SK-N-SH (cell line): ENCODE data around the gene SPAAR. TPM values are rescaled to one million over a fixed set of nuclear protein-coding genes. Genes with fewer than 3 reads are reported as not detected.

Experiments used
- CTCF ChIA-PET: fragments of 300-600, 350-600 bp; formaldehyde crosslinking; extraction: SDS; loops from one replicate; lab custom pipeline; 2021; lab: Yijun Ruan, JAX
- POLR2A ChIA-PET: fragments of 350-600 bp; sonication (Branson Sonifier 250); formaldehyde crosslinking; extraction: SDS; loops from one replicate; lab custom pipeline; 2020; ENCODE audit warnings: antibody characterized with exemption, inconsistent platforms; lab: Yijun Ruan, JAX
- DNase-seq: peaks from one replicate; pipeline ENCODE4 v3.0.0; 2012
- H2AFZ ChIP-seq: fragments of 200-600 bp; sonication (generic); 2 replicates; pipeline ENCODE4 v1.8.1; 2016; ENCODE audit warnings: antibody characterized with exemption, mild to moderate bottlenecking, low read depth
- H3F3A ChIP-seq: fragments of 200-600 bp; sonication (generic); replicated peaks from 2 replicates; pipeline ENCODE3; 2016; ENCODE audit warnings: antibody characterized with exemption, mild to moderate bottlenecking; ENCODE audit not compliant: insufficient read depth
- H3K27ac ChIP-seq, 2 experiments: fragments of 200-500 bp in 1 of 2; fragments of 200-600 bp in 1 of 2; sonication (Bioruptor generic) in 1 of 2; sonication (generic), shearing (Covaris generic) in 1 of 2; 2 replicates each; pipeline versions ENCODE4 v1.5.1 to v1.6.1; 2014 to 2016; ENCODE audit warnings: low read depth in 2 of 2, inconsistent platforms in 1 of 2, low read length in 1 of 2, mild to moderate bottlenecking in 1 of 2, mixed read lengths in 1 of 2
- H3K27me3 ChIP-seq: fragments of 200-600 bp; sonication (generic), shearing (Covaris generic); 2 replicates; pipeline ENCODE4 v1.6.1; 2016; ENCODE audit warnings: mixed run types; ENCODE audit not compliant: insufficient read depth
- H3K36me3 ChIP-seq, 2 experiments: fragments of 200-500 bp in 1 of 2; fragments of 200-600 bp in 1 of 2; sonication (Bioruptor generic) in 1 of 2; sonication (generic) in 1 of 2; replicated peaks in 1 of 2; 2 replicates each; pipeline versions ENCODE3 to v1.5.1; 2014 to 2016; ENCODE audit warnings: low read length in 1 of 2, mild to moderate bottlenecking in 1 of 2; ENCODE audit not compliant: insufficient read depth in 2 of 2, control insufficient read depth in 1 of 2
- H3K4me1 ChIP-seq, 2 experiments: fragments of 200-500 bp in 1 of 2; fragments of 200-600 bp in 1 of 2; sonication (Bioruptor generic) in 1 of 2; sonication (generic), shearing (Covaris generic) in 1 of 2; 2 replicates each; pipeline versions ENCODE4 v1.5.1 to v1.6.1; 2014 to 2016; ENCODE audit warnings: low read depth in 1 of 2, low read length in 1 of 2, mixed run types in 1 of 2; ENCODE audit not compliant: insufficient read depth in 2 of 2, control insufficient read depth in 1 of 2
- H3K4me2 ChIP-seq: fragments of 200-600 bp; sonication (generic), shearing (Covaris generic); 2 replicates; pipeline ENCODE4 v1.6.1; 2017; ENCODE audit warnings: mixed run types
- H3K4me3 ChIP-seq, 2 experiments: fragments of 200-500 bp in 1 of 2; fragments of 200-600 bp in 1 of 2; sonication (Bioruptor generic) in 1 of 2; sonication (generic), shearing (Covaris generic) in 1 of 2; 2 replicates each; pipeline versions ENCODE4 v1.5.1 to v1.8.1; 2014 to 2016; ENCODE audit warnings: low read depth in 2 of 2, inconsistent platforms in 1 of 2, low read length in 1 of 2, mild to moderate bottlenecking in 1 of 2, mixed read lengths in 1 of 2, moderate library complexity in 1 of 2
- H3K79me2 ChIP-seq: fragments of 200-600 bp; sonication (generic); 2 replicates; pipeline ENCODE4 v1.8.1; 2017; ENCODE audit warnings: mild to moderate bottlenecking; ENCODE audit not compliant: insufficient read depth
- H3K9ac ChIP-seq: fragments of 200-600 bp; sonication (generic); 2 replicates; pipeline ENCODE4 v1.6.1; 2017; ENCODE audit warnings: mixed run types
- H3K9me2 ChIP-seq: fragments of 200-600 bp; sonication (generic); 2 replicates; pipeline ENCODE4 v1.6.1; 2017; ENCODE audit warnings: mixed run types
- H3K9me3 ChIP-seq: fragments of 200-600 bp; sonication (generic); 2 replicates; pipeline ENCODE4 v1.6.1; 2017; ENCODE audit warnings: mixed run types, mild to moderate bottlenecking, moderate library complexity
- H4K20me1 ChIP-seq: fragments of 200-600 bp; sonication (generic); 2 replicates; pipeline ENCODE4 v1.6.1; 2017; ENCODE audit warnings: mild to moderate bottlenecking, mixed run types; ENCODE audit not compliant: insufficient read depth
- CTCF ChIP-seq: fragments of 200-600 bp; sonication (generic); IDR thresholded peaks from 2 replicates; pipeline ENCODE4 v1.6.1; 2017; ENCODE audit warnings: antibody characterized with exemption, mild to moderate bottlenecking, moderate library complexity
- FOXJ3 ChIP-seq: sonication (generic); formaldehyde crosslinking; IDR thresholded peaks from 2 replicates; pipeline ENCODE4 v1.5.1; 2020; ENCODE audit warnings: mild to moderate bottlenecking, missing genetic modification reagents
- GATA2 ChIP-seq: sonication (generic); formaldehyde crosslinking; IDR thresholded peaks from 2 replicates; pipeline ENCODE4 v1.5.0; 2020; ENCODE audit warnings: mild to moderate bottlenecking, missing genetic modification reagents
- IRF3 ChIP-seq: fragments of 150-350 bp; IDR thresholded peaks from 2 replicates; pipeline ENCODE4 v1.6.1; 2016; ENCODE audit warnings: mild to moderate bottlenecking, low read depth, low read length
- JUND ChIP-seq: IDR thresholded peaks from 2 replicates; pipeline ENCODE4 v1.4.0; 2012
- PBX3 ChIP-seq: IDR thresholded peaks from 2 replicates; pipeline ENCODE4; 2012
- SIN3A ChIP-seq: IDR thresholded peaks from 2 replicates; pipeline ENCODE4 v1.6.1; 2012; ENCODE audit warnings: low read depth, mild to moderate bottlenecking, low read length, moderate library complexity, borderline replicate concordance
- YY1 ChIP-seq: IDR thresholded peaks from 2 replicates; pipeline ENCODE4 v1.4.0; 2012; ENCODE audit warnings: low read depth, mild to moderate bottlenecking
- ZBTB33 ChIP-seq: IDR thresholded peaks from 2 replicates; pipeline ENCODE4 v1.4.0; 2012; ENCODE audit warnings: low read depth, borderline replicate concordance
- WGBS: methylation state at CpG from one replicate; pipeline ENCODE4 v1.1.6; 2017; ENCODE audit warnings: low lambda C conversion rate; 5-methylcytosine and 5-hydroxymethylcytosine counted together
- polyA plus RNA-seq, 3 experiments: library from polyadenylated mRNA; depleted of rRNA; stranded (reverse); fragments of >200 nt; gene quantifications; 2 replicates each; pipeline ENCODE4 v1.2.3, GENCODE V29; 2012
- TF ChIP-seq, protein P1 (sequence below): IDR thresholded peaks from 2 replicates; pipeline ENCODE4 v1.4.0; 2012; ENCODE audit warnings: low read depth
- TF ChIP-seq, protein P2 (sequence below): IDR thresholded peaks from 2 replicates; pipeline ENCODE4 v1.4.0; 2012; ENCODE audit warnings: low read depth, borderline replicate concordance

Gene SPAAR
- polyA plus RNA-seq, 1 of the 3 experiments (the other 2 are of a cell fraction): 0.13 TPM

DNA sequence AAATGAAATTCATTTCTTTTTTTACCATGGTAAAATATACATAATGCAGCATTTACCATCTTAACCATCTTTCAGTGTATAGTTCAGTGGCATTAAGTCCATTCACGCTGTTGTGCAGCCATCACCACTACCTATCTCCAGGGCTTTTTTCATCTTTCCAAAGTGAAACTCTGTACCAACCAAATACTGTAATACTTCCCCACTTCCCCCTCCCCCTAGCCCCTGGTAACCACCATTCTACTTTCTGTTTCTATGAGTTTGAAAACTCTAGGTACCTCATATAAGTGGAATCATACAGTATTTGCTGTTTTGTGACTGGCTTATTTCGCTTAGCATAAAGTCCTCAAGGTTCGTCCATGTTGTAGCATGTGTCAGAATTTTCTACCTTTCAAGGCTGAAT is 23.4 kb downstream of the SPAAR start:
- Histone ChIP-seq H3K36me3 (no peaks in the 10 kb centered on the region), H3K27me3 (no peaks in the 10 kb centered on the region), H2AFZ (peak overlapping the region; percentile 75; the same call in 1 of the 2 replicates), H3K4me2 (no peak overlapping the region), H3K4me3 (no peak overlapping the region), H3F3A (peaks cover 47% of the 10 kb centered on the region), H4K20me1 (no peaks in the 10 kb centered on the region), H3K9me3 (no peaks in the 10 kb centered on the region), H3K9me2 (no peaks in the 10 kb centered on the region), H3K27ac (no peak overlapping the region), H3K79me2 (no peaks in the 10 kb centered on the region), H3K9ac (no peak overlapping the region), H3K4me1 (peaks cover 0 to 22% of the 10 kb centered on the region in 2 experiments; a peak in 3 of 4 replicates)
- ChIA-PET CTCF (interaction anchor here (1.0 to 2.9 kb wide), 3 partner anchors 13 to 91 kb away, joined by 4 to 9 read pairs (median 4); no protein-coding TSS in a partner anchor), POLR2A (no interaction called here)
- DNase-seq: no peak
- TF ChIP-seq JUND (no peak), PBX3 (no peak), GATA2 (no peak), YY1 (no peak), IRF3 (no peak), SIN3A (no peak), ZBTB33 (no peak), CTCF (no peak), FOXJ3 (no peak)
- TF ChIP-seq, protein P1, sequence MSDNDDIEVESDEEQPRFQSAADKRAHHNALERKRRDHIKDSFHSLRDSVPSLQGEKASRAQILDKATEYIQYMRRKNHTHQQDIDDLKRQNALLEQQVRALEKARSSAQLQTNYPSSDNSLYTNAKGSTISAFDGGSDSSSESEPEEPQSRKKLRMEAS: no peak
- TF ChIP-seq, protein P2, sequence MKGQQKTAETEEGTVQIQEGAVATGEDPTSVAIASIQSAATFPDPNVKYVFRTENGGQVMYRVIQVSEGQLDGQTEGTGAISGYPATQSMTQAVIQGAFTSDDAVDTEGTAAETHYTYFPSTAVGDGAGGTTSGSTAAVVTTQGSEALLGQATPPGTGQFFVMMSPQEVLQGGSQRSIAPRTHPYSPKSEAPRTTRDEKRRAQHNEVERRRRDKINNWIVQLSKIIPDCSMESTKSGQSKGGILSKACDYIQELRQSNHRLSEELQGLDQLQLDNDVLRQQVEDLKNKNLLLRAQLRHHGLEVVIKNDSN: no peak
- 96% methylated on average over 3 of the region's 3 CpGs for WGBS
